ENCODE results near the gene TBC1D2B.

- TF ChIP-seq CTCF (IDR thresholded peaks at IDR 0.05; ENCODE audit: low read depth, low read length, missing input control) (no peak), MAX (IDR thresholded peaks at IDR 0.05) (no peak), JUND (IDR thresholded peaks at IDR 0.05) (no peak), GABPA (IDR thresholded peaks at IDR 0.05 in 1 of 2, conservative IDR thresholded peaks at IDR 0.05 in 1 of 2) (no peak), RAD21 (IDR thresholded peaks at IDR 0.05) (no peak), ATF3 (IDR thresholded peaks at IDR 0.05) (no peak), TAF1 (conservative IDR thresholded peaks at IDR 0.05) (no peak), REST (IDR thresholded peaks at IDR 0.05) (no peak), SP1 (IDR thresholded peaks at IDR 0.05) (no peak), YY1 (IDR thresholded peaks at IDR 0.05) (no peak), ZBTB33 (IDR thresholded peaks at IDR 0.05) (no peak)
These were observed 14.3 kb downstream of the TBC1D2B start for GRCh38 chr15:78063217-78063616.

Data from liver (tissue), 3 donors.